Breast epithelium (tissue), 3 donors: ENCODE measurements around the gene KCNIP3.

Source experiments
- POLR2A ChIP-seq: fragments of 450-650 bp; IDR thresholded peaks from one replicate; pipeline ENCODE4 v1.6.1; 2016; ENCODE audit warnings: antibody characterized with exemption, mild to moderate bottlenecking, moderate library complexity
- POLR2AphosphoS5 ChIP-seq, 3 donors: sonication (generic); formaldehyde crosslinking; IDR thresholded peaks; one replicate each; pipeline ENCODE4 v1.6.1; 2017; ENCODE audit warnings: antibody characterized with exemption in 3 of 3
- TF ChIP-seq, protein P1 (sequence below), 3 donors: fragments of 450-650 bp; IDR thresholded peaks; one replicate each; pipeline ENCODE4 v1.5.1; 2016 to 2017; ENCODE audit warnings: antibody characterized with exemption in 3 of 3, mild to moderate bottlenecking in 3 of 3, moderate library complexity in 3 of 3

DNA sequence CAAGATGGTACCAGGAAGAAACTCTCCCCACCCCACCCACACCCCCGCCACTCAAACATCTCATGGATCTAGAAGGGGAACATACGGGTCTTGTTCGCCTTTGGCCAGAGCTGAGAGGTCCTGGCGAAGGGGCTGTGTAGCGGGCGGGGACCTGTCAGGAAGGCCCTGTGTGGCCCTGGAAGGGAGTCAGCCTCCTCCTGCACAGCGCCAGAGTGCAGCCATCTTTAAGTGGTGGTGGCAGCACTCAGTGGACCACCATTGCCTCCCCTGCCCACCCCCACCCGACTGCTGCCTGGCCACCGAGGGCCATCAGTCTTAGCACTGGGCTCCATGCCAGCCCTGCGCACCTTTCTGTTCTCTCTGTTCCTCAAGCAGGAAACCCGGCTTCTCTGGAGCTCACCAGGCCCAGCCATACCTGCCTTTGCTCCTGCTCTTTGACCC lies 93.8 kb downstream of the KCNIP3 start:
- TF ChIP-seq, protein P1, sequence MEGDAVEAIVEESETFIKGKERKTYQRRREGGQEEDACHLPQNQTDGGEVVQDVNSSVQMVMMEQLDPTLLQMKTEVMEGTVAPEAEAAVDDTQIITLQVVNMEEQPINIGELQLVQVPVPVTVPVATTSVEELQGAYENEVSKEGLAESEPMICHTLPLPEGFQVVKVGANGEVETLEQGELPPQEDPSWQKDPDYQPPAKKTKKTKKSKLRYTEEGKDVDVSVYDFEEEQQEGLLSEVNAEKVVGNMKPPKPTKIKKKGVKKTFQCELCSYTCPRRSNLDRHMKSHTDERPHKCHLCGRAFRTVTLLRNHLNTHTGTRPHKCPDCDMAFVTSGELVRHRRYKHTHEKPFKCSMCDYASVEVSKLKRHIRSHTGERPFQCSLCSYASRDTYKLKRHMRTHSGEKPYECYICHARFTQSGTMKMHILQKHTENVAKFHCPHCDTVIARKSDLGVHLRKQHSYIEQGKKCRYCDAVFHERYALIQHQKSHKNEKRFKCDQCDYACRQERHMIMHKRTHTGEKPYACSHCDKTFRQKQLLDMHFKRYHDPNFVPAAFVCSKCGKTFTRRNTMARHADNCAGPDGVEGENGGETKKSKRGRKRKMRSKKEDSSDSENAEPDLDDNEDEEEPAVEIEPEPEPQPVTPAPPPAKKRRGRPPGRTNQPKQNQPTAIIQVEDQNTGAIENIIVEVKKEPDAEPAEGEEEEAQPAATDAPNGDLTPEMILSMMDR (IDR thresholded peaks at IDR 0.05), result no peak
- no peak for TF ChIP-seq POLR2A
- TF ChIP-seq POLR2AphosphoS5 (IDR thresholded peaks at IDR 0.05), result no peak
